ENCODE measurements around the gene CDKL4.

GRCh38 chr2:39213015-39213414 is 30.8 kb downstream of the CDKL4 start:
- TF ChIP-seq, protein P1, sequence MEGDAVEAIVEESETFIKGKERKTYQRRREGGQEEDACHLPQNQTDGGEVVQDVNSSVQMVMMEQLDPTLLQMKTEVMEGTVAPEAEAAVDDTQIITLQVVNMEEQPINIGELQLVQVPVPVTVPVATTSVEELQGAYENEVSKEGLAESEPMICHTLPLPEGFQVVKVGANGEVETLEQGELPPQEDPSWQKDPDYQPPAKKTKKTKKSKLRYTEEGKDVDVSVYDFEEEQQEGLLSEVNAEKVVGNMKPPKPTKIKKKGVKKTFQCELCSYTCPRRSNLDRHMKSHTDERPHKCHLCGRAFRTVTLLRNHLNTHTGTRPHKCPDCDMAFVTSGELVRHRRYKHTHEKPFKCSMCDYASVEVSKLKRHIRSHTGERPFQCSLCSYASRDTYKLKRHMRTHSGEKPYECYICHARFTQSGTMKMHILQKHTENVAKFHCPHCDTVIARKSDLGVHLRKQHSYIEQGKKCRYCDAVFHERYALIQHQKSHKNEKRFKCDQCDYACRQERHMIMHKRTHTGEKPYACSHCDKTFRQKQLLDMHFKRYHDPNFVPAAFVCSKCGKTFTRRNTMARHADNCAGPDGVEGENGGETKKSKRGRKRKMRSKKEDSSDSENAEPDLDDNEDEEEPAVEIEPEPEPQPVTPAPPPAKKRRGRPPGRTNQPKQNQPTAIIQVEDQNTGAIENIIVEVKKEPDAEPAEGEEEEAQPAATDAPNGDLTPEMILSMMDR (IDR thresholded peaks at IDR 0.05): no peak
- TF ChIP-seq EP300 (IDR thresholded peaks at IDR 0.05): no peak
- TF ChIP-seq POLR2AphosphoS5 (IDR thresholded peaks at IDR 0.05): no peak

Measured in sigmoid colon (tissue), 4 donors.